ENCODE measurements around the gene MYO1G. TPM values are rescaled to one million over a fixed set of nuclear protein-coding genes. Genes with fewer than 3 reads are reported as not detected.

MYO1G gene
- total and polyA plus RNA-seq, 4 donors = 0.56 to 3.9 (median 2.1) TPM

- H3K36me3 ChIP-seq (ENCODE audit: control insufficient read depth in 4 of 4, insufficient read depth in 3 of 4, low read depth in 1 of 4, low read length in 3 of 4) = no peaks in the 10 kb centered on the region
- H3K9me3 ChIP-seq (ENCODE audit: control insufficient read depth in 4 of 4, low read length in 3 of 4) = no peaks in the 10 kb centered on the region
- peak overlapping the region in 1 of 2 donors; percentile 20 for H3K27ac ChIP-seq (ENCODE audit: low read depth in 1 of 2, low read length in 2 of 2)
- H3K27me3 ChIP-seq (ENCODE audit: control insufficient read depth in 4 of 4, insufficient read depth in 4 of 4, low read length in 3 of 4) = no peaks in the 10 kb centered on the region
- H3K4me1 ChIP-seq (ENCODE audit: control insufficient read depth in 4 of 4, insufficient read depth in 4 of 4, low read length in 3 of 4) = peaks cover 0 to 7% (median 2%) of the 10 kb centered on the region in 4 donors
- TF ChIP-seq NR2F2 (IDR thresholded peaks at IDR 0.05) = no peak
- TF ChIP-seq, protein P1, sequence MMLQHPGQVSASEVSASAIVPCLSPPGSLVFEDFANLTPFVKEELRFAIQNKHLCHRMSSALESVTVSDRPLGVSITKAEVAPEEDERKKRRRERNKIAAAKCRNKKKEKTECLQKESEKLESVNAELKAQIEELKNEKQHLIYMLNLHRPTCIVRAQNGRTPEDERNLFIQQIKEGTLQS (IDR thresholded peaks at IDR 0.05) = no peak
- TF ChIP-seq RAD21 (IDR thresholded peaks at IDR 0.05) = no peak
- no peak overlapping the region for H3K9ac ChIP-seq (ENCODE audit: low read depth in 1 of 2, low read length in 2 of 2)
- WGBS = 82% methylated on average over 9 of the region's 9 CpGs
- H3K4me3 ChIP-seq (ENCODE audit: low read depth in 1 of 3, low read length in 3 of 3) = no peak overlapping the region
- no peak for DNase-seq (ENCODE audit: low spot score)
Measured at GRCh38 chr7:44990109-44991023, 11.6 kb upstream of the MYO1G start.

- Histone ChIP-seq H3K4me3 (ENCODE audit: low read depth in 1 of 3, low read length in 3 of 3) (no peak overlapping the region), H3K9me3 (ENCODE audit: control insufficient read depth in 4 of 4, low read length in 3 of 4) (no peaks in the 10 kb centered on the region), H3K36me3 (ENCODE audit: control insufficient read depth in 4 of 4, insufficient read depth in 3 of 4, low read depth in 1 of 4, low read length in 3 of 4) (peaks cover 0 to 6% (median 5%) of the 10 kb centered on the region in 4 donors), H3K27me3 (ENCODE audit: control insufficient read depth in 4 of 4, insufficient read depth in 4 of 4, low read length in 3 of 4) (no peaks in the 10 kb centered on the region), H3K27ac (ENCODE audit: low read depth in 1 of 2, low read length in 2 of 2) (no peak overlapping the region), H3K4me1 (ENCODE audit: control insufficient read depth in 4 of 4, insufficient read depth in 4 of 4, low read length in 3 of 4) (peaks cover 0 to 7% (median 2%) of the 10 kb centered on the region in 4 donors), H3K9ac (ENCODE audit: low read depth in 1 of 2, low read length in 2 of 2) (no peak overlapping the region)
- WGBS = 94% methylated on average over 3 of the region's 3 CpGs
- DNase-seq (ENCODE audit: low spot score) = no peak
- TF ChIP-seq, protein P1 (IDR thresholded peaks at IDR 0.05) = no peak
- TF ChIP-seq FOXA2 (IDR thresholded peaks at IDR 0.05) (no peak), RAD21 (IDR thresholded peaks at IDR 0.05) (no peak), EGR1 (IDR thresholded peaks at IDR 0.05; ENCODE audit: low read depth in 2 of 2) (no peak), SP1 (IDR thresholded peaks at IDR 0.05) (no peak), JUND (IDR thresholded peaks at IDR 0.05) (no peak), FOXA1 (IDR thresholded peaks at IDR 0.05) (no peak), YY1 (IDR thresholded peaks at IDR 0.05) (no peak), GABPA (IDR thresholded peaks at IDR 0.05 in 1 of 2, conservative IDR thresholded peaks at IDR 0.05 in 1 of 2) (no peak), TAF1 (conservative IDR thresholded peaks at IDR 0.05) (no peak), NR2F2 (IDR thresholded peaks at IDR 0.05) (no peak)
- TF ChIP-seq, protein P2, sequence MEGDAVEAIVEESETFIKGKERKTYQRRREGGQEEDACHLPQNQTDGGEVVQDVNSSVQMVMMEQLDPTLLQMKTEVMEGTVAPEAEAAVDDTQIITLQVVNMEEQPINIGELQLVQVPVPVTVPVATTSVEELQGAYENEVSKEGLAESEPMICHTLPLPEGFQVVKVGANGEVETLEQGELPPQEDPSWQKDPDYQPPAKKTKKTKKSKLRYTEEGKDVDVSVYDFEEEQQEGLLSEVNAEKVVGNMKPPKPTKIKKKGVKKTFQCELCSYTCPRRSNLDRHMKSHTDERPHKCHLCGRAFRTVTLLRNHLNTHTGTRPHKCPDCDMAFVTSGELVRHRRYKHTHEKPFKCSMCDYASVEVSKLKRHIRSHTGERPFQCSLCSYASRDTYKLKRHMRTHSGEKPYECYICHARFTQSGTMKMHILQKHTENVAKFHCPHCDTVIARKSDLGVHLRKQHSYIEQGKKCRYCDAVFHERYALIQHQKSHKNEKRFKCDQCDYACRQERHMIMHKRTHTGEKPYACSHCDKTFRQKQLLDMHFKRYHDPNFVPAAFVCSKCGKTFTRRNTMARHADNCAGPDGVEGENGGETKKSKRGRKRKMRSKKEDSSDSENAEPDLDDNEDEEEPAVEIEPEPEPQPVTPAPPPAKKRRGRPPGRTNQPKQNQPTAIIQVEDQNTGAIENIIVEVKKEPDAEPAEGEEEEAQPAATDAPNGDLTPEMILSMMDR (IDR thresholded peaks at IDR 0.05; ENCODE audit: low read depth, low read length, missing input control) = no peak
Measured at GRCh38 chr7:44989132-44989531, 10.3 kb upstream of the MYO1G start.

- H3K9ac ChIP-seq (ENCODE audit: low read depth in 1 of 2, low read length in 2 of 2) = no peak overlapping the region
- DNase-seq (ENCODE audit: low spot score) = no peak
- H3K9me3 ChIP-seq (ENCODE audit: control insufficient read depth in 4 of 4, low read length in 3 of 4) = no peaks in the 10 kb centered on the region
- no peak overlapping the region for H3K4me3 ChIP-seq (ENCODE audit: low read depth in 1 of 3, low read length in 3 of 3)
- H3K36me3 ChIP-seq (ENCODE audit: control insufficient read depth in 4 of 4, insufficient read depth in 3 of 4, low read depth in 1 of 4, low read length in 3 of 4) = peaks cover 1 to 10% (median 9%) of the 10 kb centered on the region in 4 donors
- WGBS = 97% methylated on average over 4 of the region's 4 CpGs
- H3K27ac ChIP-seq (ENCODE audit: low read depth in 1 of 2, low read length in 2 of 2) = no peak overlapping the region
- H3K4me1 ChIP-seq (ENCODE audit: control insufficient read depth in 4 of 4, insufficient read depth in 4 of 4, low read length in 3 of 4) = peaks cover 0 to 7% (median 2%) of the 10 kb centered on the region in 4 donors
- H3K27me3 ChIP-seq (ENCODE audit: control insufficient read depth in 4 of 4, insufficient read depth in 4 of 4, low read length in 3 of 4) = no peaks in the 10 kb centered on the region
- TF ChIP-seq JUND (IDR thresholded peaks at IDR 0.05) (no peak), SP1 (IDR thresholded peaks at IDR 0.05) (no peak), RXRA (IDR thresholded peaks at IDR 0.05) (no peak), MAX (IDR thresholded peaks at IDR 0.05) (no peak), TAF1 (conservative IDR thresholded peaks at IDR 0.05) (no peak), HNF4A (conservative IDR thresholded peaks at IDR 0.05) (no peak), FOXA1 (IDR thresholded peaks at IDR 0.05) (no peak), ZBTB33 (IDR thresholded peaks at IDR 0.05) (no peak), EGR1 (IDR thresholded peaks at IDR 0.05; ENCODE audit: low read depth in 2 of 2) (no peak), HNF4G (IDR thresholded peaks at IDR 0.05) (no peak), RAD21 (IDR thresholded peaks at IDR 0.05) (no peak), YY1 (IDR thresholded peaks at IDR 0.05) (no peak), GABPA (IDR thresholded peaks at IDR 0.05 in 1 of 2, conservative IDR thresholded peaks at IDR 0.05 in 1 of 2) (no peak), NR2F2 (IDR thresholded peaks at IDR 0.05) (no peak)
- TF ChIP-seq, protein P3, sequence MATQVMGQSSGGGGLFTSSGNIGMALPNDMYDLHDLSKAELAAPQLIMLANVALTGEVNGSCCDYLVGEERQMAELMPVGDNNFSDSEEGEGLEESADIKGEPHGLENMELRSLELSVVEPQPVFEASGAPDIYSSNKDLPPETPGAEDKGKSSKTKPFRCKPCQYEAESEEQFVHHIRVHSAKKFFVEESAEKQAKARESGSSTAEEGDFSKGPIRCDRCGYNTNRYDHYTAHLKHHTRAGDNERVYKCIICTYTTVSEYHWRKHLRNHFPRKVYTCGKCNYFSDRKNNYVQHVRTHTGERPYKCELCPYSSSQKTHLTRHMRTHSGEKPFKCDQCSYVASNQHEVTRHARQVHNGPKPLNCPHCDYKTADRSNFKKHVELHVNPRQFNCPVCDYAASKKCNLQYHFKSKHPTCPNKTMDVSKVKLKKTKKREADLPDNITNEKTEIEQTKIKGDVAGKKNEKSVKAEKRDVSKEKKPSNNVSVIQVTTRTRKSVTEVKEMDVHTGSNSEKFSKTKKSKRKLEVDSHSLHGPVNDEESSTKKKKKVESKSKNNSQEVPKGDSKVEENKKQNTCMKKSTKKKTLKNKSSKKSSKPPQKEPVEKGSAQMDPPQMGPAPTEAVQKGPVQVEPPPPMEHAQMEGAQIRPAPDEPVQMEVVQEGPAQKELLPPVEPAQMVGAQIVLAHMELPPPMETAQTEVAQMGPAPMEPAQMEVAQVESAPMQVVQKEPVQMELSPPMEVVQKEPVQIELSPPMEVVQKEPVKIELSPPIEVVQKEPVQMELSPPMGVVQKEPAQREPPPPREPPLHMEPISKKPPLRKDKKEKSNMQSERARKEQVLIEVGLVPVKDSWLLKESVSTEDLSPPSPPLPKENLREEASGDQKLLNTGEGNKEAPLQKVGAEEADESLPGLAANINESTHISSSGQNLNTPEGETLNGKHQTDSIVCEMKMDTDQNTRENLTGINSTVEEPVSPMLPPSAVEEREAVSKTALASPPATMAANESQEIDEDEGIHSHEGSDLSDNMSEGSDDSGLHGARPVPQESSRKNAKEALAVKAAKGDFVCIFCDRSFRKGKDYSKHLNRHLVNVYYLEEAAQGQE (IDR thresholded peaks at IDR 0.05) = no peak
Measured at GRCh38 chr7:44988701-44989100, 9.9 kb upstream of the MYO1G start.

Data from liver (tissue), 9 donors.